Measurements from ENCODE around the gene ATP9B.

The ATP9B gene

DNA sequence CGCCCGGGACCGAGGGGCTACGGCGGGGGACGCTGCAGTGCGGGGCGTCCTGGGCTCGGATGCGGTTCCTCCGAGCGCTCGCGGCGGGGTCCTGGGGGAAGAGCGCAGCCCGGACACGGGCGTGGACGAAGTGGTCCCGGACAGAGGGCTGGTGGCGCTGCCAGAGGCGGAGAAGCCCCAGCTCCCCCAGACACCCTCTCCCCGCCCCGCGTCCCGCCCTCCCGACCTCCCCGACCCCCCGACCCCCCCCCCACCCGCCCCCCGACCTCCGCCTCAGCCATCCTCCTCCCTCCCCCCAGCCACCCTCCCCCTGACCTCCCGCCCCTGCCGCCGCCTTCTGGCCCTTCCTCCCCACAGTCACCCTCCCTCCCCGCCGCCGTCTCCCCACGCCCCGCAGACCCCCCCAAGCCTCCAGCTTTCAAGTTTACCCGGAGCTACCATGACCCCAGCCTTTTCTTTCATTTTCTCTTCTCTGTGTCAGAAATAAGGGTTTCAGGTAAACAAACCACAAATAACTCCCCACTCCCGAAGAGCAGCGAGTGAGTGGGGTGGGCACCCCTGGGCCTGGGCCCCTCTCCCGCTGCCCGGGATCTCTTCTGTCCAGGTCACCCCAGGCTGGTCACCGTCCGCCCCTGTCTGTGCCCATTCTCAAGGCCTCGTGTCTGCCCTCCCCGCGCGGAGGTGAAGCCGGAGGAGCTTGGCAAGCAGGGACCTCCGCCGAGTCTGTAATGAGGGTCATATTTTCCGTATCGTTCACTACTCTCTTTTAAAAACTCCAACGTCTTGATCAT, 331.6 kb downstream of the ATP9B start:
- FAIRE-seq: no peak
- DNase-seq (ENCODE audit: insufficient read length, low spot score): no peak
- TF ChIP-seq, protein P1, sequence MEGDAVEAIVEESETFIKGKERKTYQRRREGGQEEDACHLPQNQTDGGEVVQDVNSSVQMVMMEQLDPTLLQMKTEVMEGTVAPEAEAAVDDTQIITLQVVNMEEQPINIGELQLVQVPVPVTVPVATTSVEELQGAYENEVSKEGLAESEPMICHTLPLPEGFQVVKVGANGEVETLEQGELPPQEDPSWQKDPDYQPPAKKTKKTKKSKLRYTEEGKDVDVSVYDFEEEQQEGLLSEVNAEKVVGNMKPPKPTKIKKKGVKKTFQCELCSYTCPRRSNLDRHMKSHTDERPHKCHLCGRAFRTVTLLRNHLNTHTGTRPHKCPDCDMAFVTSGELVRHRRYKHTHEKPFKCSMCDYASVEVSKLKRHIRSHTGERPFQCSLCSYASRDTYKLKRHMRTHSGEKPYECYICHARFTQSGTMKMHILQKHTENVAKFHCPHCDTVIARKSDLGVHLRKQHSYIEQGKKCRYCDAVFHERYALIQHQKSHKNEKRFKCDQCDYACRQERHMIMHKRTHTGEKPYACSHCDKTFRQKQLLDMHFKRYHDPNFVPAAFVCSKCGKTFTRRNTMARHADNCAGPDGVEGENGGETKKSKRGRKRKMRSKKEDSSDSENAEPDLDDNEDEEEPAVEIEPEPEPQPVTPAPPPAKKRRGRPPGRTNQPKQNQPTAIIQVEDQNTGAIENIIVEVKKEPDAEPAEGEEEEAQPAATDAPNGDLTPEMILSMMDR (IDR thresholded peaks at IDR 0.05; ENCODE audit: insufficient read depth, missing control alignments): no peak

DNA sequence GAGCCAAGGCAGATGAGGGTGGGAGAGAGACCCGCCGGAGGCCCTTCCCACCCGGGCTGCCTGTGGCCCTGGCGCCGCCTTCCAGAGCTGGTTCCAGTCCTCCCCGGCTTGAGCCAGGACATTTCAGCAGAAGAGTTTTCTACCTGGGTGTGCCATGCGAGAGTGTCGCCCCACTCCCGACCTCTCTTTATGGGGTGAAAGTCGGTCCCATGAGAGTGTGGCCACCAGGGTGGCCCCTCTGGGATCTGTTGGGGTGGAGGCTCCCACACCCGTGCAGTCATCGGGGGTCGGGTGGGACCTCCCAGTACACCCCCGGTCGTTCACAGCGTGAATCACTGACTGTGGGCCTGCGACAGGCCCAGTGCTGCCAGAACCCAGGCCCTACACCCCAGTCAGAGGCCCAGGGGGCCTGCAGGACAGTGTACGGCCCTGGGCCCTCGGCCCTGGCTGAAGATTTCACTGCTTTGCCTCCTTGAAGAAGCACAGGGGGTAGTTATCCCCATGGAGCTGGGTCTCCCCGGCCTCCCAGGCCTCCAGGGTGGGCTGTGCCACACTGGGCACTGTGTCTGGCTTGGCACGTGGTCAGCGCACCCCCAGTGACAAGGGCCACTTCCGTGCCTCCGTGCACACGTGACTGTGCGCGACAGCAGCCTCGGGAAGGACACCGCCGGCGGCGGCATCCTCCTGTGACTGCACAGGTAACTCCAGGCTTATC, 332.5 kb downstream of the ATP9B start:
- DNase-seq (ENCODE audit: insufficient read length, low spot score) (no peak), FAIRE-seq (no peak)
- TF ChIP-seq, protein P1 (IDR thresholded peaks at IDR 0.05; ENCODE audit: insufficient read depth, missing control alignments): no peak

DNA sequence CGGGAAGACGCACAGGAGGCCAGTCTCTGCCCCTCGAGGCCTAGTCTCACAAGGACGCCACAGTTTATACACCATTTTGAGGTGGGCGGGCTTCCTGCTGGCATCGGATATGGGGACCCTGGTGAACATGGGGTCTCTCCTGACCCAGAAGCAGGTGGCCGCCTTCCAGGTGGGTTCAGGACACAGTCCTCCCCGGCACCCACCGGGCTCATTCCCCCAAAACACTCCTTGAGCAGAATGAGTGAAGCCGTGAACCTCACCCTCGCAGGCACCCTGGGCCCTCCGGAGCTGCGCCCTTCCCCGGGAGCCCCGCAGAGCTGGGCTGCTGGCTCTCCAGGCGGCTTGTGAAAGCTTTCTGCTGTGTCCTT, 333.0 kb downstream of the ATP9B start:
- FAIRE-seq: no peak
- TF ChIP-seq, protein P1 (IDR thresholded peaks at IDR 0.05; ENCODE audit: insufficient read depth, missing control alignments): no peak

DNA sequence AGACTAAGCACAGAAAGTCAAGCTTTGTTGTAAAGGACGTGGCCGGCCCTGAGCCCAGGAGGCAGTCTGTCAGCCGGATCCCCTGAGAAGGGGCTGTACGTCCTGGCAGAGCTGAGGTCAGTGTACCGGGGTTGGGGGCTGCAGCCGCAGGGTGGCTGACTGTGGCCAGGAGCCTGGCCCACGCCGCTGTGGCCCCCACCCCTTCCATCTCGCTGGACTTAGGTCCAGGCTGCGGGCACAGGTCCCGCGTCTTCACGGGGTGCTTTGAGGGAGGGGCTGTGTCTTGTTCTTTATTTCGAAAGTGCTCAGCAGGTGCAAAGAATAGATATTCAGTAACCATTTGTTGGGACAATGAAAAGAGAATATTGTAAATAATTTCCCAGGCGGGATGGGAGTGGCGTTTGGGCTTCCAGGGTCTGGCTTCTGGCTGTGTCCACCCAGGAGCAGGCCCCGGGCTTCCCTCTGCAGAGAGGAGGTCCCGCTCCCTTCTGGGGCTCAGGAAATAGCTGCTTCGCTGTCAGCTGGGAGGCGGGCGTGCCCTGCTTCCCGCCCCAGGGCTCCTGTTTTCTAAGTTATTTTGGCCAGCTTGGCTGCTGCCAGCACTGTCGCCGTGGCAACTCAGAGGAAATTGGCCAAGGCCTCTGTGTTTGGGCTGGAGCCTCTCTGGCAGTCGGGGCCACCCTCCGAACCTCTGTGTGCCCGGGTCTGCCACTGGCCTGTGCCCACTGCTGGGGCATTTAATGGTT, 334.0 kb downstream of the ATP9B start:
- TF ChIP-seq, protein P1 (IDR thresholded peaks at IDR 0.05; ENCODE audit: insufficient read depth, missing control alignments): no peak
- DNase-seq (ENCODE audit: insufficient read length, low spot score) (no peak), FAIRE-seq (no peak)

More for the DNA sequence above, 333.0 kb downstream of the ATP9B start:
- DNase-seq (ENCODE audit: insufficient read length, low spot score): no peak

DNA sequence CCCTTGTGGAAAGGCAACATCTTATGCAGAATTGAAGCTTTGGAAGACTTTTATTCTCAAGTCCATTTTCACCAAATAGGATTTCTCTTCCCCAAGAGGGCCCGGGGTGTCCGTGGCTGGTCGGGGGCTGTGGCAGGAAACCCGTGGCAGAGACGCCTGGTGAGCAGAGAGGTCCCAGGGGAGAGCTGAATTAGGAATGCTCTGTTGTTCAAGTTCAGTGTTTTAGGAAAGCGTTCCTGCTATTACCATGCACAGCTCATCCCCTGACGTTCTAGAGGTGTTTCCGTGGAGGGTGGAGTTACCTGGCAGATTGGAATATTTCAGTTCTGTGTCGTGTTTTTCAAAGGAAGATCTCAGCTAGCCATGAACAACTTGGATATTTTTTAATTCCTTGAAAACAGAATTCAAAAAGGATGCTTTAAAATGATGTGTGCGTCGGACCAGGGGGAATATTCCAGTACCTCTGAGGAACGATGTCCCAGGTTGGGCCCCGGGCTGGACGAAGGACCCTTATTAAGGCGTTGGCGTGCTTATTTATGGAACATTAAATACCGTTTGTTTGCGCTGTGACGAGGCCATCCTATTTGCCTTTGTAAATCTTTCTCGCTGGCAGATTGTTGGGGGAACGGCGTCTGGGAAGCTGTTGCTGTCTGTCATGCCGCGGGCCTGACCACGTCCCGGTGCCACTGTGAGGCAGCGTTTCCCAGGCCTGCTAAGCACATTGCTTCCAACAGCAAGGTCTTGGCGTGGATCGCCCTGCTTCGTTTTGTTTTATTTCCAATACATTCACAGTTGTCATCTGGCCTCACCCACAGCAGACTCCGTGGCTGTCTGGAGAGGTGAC, 334.8 kb downstream of the ATP9B start:
- TF ChIP-seq, protein P1 (IDR thresholded peaks at IDR 0.05; ENCODE audit: insufficient read depth, missing control alignments): no peak

DNA sequence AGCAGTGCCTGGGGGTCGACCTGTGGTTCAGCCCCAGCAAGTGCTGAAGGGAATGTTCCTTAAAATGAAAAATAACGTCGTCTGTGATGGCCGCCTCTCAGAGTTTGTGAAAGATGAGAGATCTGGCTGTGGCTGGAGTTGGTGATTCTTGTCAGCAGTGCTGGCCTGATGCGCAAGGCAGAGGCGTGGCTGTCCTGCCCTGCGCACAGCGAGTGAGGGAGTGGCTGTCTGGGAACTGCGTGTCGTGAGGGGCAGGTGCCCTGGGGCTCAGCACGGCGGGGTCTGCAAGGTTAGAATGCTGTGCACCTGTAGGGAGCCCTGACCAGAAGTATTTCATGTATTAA, 335.3 kb downstream of the ATP9B start:
- DNase-seq (ENCODE audit: insufficient read length, low spot score): no peak
- TF ChIP-seq, protein P1 (IDR thresholded peaks at IDR 0.05; ENCODE audit: insufficient read depth, missing control alignments): no peak
- no peak for FAIRE-seq

More for the DNA sequence above, 334.8 kb downstream of the ATP9B start:
- DNase-seq (ENCODE audit: insufficient read length, low spot score) (no peak), FAIRE-seq (no peak)

All from D721Med (cell line).